Effector CD8-positive, alpha-beta T cell (primary cell): Measurements from ENCODE around the gene PPM1D.

Experiments used
- DNase-seq: peaks from one replicate; lab custom pipeline; 2025; lab: John Stamatoyannopoulos, UW

The PPM1D gene

GRCh38 chr17:60618854-60619526 lies 19.0 kb downstream of the PPM1D start:
- DNase-seq = no peak

GRCh38 chr17:60622961-60623360 lies 23.0 kb downstream of the PPM1D start:
- DNase-seq = no peak

GRCh38 chr17:60623415-60623814 lies 23.4 kb downstream of the PPM1D start:
- DNase-seq = no peak

GRCh38 chr17:60627124-60627523 lies 27.1 kb downstream of the PPM1D start:
- no peak for DNase-seq

GRCh38 chr17:60628252-60628889 lies 28.4 kb downstream of the PPM1D start:
- DNase-seq = no peak

DNA sequence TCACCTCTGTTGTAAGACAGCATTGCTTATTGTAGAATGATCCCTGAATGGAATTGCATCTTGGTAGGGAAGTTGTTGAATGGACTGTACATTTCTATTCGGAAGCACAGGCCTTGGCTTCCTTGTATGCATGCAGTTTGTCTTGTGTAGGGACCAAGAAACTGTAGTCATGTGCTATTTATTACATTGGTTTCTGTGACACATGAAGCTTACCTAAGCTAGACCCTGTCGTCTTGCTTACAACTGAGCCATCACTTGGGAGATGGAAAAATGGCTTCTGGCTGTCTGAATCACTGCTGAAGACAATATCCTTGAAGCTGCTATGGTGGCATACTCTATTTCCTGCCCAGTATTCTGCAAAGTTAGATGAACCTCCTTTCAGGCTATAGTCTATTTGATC lies 29.1 kb downstream of the PPM1D start:
- no peak for DNase-seq

DNA sequence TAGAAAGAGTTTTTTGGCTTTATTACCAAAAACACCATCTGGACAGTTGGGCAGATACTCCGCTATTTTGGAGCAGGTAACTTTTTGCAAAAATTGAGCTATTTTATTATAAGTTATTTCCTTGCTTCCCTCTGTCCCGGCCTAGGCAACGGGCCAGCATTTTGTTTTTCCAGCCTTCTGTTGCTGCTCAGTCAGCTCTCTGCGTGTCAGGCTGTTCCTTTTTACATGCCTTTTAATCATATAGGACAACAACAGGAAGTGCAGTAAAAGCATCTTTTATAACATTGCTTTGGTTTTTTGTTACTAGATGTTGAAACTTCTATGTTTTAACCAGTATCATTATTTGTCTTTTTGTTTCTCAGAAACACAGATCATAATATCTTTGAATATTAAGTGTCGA lies 30.4 kb downstream of the PPM1D start:
- DNase-seq = no peak

DNA sequence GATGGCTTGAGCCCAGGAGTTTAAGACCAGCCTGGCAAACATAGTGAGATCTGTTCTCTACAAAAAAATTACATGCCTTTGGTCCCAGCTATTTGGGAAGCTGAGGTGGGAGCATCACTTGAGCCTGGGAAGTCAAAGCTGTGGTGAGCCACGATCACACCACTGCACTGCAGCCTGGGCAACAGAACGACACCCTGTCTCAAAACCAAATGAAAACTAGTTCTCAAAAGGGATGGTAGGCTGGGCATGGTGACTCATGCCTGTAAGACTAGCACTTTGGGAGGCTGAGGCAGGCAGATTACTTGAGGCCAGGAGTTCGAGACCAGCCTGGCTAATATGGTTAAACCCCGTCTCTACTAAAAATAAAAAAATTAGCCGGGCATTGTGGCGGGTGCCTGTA lies 31.1 kb downstream of the PPM1D start:
- no peak for DNase-seq

GRCh38 chr17:60637683-60638082 lies 37.7 kb downstream of the PPM1D start:
- no peak for DNase-seq

DNA sequence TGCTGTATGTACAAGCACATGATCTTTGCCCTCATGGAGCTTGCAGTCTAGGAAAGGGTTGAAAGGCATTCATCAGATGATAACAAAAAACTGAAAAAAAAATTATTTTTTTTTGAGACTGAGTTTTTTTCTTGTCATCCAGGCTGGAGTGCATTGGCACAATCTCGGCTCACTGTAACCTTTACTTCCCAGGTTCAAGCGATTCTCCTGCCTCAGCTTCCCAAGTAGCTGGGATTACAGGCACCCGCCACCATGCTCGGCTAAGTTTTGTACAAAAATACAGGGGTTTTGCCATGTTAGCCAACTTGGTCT lies 39.0 kb downstream of the PPM1D start:
- no peak for DNase-seq

- DNase-seq = no peak
Measured at GRCh38 chr17:60640503-60640902, 40.5 kb downstream of the PPM1D start.

- DNase-seq = no peak
Measured at GRCh38 chr17:60641126-60641525, 41.1 kb downstream of the PPM1D start.

DNA sequence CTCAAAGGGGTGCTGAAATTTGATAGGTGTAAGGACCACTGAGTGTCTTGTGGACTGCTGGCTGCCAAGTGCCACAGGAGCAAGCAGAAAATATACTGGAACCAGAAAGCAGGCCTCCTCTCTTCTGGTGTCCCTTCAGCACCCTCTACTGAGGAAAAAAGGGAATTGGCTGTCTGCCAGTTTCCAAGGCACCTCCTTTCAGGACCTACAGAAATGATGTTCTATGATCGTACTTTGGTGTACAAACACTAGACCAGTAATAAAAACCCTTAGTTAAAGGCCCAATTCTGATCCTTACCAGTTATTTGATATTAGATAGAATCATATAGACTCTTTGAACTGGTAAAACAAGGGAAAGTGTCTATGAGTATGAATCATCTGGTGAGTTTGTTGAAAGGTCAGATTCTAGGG lies 41.8 kb downstream of the PPM1D start:
- DNase-seq = no peak

DNA sequence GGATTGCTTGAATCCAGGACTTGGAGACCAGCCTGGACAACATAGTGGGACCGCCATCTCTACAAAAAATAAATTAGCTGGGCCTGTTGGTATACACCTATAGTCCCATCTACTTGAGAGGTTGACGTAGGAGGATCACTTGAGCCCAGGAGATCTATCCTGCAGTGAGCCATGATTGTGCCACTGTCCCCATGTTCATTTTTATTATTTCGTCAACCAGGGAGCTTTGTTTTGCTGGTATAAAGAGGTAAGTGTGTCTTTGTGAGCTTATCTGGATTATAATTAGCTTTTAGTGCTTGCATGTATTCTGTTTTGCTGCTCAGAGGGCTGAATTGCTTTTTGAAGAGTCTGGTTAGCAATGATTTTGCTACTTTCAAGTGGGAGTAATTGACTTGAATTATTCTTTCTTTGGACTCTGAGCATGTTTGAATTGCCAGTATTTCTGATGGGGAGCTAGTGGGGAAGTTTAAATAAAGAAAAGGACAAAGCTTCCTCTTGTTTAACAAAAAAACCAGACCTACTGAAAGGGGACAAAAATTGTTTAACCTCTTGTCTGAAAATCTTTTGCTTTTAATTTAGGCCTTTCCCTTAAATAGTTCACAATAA lies 46.0 kb downstream of the PPM1D start:
- DNase-seq = no peak

- no peak for DNase-seq
Measured at GRCh38 chr17:60646701-60647100, 46.7 kb downstream of the PPM1D start.

GRCh38 chr17:60647705-60648104 lies 47.7 kb downstream of the PPM1D start:
- DNase-seq = no peak

GRCh38 chr17:60652454-60653247 lies 52.7 kb downstream of the PPM1D start:
- DNase-seq = no peak

GRCh38 chr17:60653569-60653968 lies 53.6 kb downstream of the PPM1D start:
- no peak for DNase-seq

DNA sequence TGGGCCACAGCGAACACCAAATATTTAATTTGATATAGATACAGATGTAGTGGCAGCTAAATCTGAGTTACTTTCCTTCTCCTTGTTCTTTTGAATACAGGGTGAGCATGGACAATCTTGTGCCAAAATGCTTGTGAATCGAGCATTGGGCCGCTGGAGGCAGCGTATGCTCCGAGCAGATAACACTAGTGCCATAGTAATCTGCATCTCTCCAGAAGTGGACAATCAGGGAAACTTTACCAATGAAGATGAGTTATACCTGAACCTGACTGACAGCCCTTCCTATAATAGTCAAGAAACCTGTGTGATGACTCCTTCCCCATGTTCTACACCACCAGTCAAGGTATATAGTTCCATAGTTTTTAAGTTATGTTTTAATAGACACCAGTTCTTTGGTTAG lies 56.5 kb downstream of the PPM1D start:
- DNase-seq = no peak

DNA sequence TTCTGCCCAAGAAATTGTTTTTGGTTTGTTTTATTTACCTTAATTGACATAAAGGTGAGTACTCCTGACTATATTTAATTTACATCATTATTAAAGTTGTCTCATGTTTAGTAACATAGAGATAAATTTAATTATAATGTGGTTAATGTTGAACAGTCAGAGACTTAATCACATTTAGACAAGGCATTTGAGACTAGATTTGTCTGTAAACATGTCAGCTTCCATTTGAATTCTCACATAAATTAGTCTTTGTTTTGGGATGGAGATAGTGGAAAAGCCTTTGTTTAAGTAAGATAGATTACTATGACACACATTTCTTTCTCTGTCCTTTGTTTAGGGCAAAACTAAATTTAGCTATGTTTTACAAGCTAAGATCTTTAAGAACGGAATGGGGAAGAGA lies 59.2 kb downstream of the PPM1D start:
- DNase-seq = no peak

GRCh38 chr17:60661489-60661888 lies 61.5 kb downstream of the PPM1D start:
- no peak for DNase-seq

- no peak for DNase-seq
Measured at GRCh38 chr17:60664022-60664421, 64.0 kb downstream of the PPM1D start.

DNA sequence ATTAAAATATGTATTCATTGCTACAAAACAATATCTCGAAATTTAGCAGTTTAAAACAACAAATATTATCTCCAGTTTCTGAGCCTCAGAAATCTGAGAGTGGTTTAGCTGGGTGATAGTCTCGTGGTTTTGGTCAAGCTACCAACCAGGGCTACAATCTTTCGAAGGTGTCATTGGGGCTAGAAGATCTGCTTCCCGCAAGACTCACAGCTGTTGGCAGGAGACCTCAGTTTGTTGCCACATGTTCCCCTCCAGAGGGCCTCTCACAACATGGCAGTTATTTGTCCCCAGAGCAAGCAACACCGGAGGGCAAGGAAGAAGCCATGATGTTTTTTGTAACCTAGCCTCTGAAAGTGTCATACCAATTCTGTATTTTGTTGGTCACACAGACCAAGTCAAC lies 65.6 kb downstream of the PPM1D start:
- no peak for DNase-seq
